ENCODE measurements around the gene MED14.

GRCh38 chrX:40780082-40780481, 44.7 kb upstream of the MED14 start:
- TF ChIP-seq TCF12 (IDR thresholded peaks at IDR 0.05; ENCODE audit: low read depth) (no peak), RAD21 (IDR thresholded peaks at IDR 0.05; ENCODE audit: low read depth) (no peak), TAF1 (IDR thresholded peaks at IDR 0.05; ENCODE audit: low read depth) (no peak), EGR1 (IDR thresholded peaks at IDR 0.05) (no peak), FOXM1 (IDR thresholded peaks at IDR 0.05; ENCODE audit: borderline replicate concordance, low read depth) (no peak), YY1 (IDR thresholded peaks at IDR 0.05; ENCODE audit: low read depth) (no peak), REST (IDR thresholded peaks at IDR 0.05; ENCODE audit: low read depth) (no peak), NFIC (IDR thresholded peaks at IDR 0.05) (no peak), MAX (IDR thresholded peaks at IDR 0.05) (no peak), CEBPB (IDR thresholded peaks at IDR 0.05) (no peak)
